Fibroblast of the aortic adventitia (primary cell): ENCODE measurements around the gene RAD51B. TPM values are rescaled to one million over a fixed set of nuclear protein-coding genes. Genes with fewer than 3 reads are reported as not detected.
A peak's percentile ranks its signal among the peaks of the same experiment; 100 is the strongest.

Experiments used
- DNase-seq: peaks from one replicate; pipeline ENCODE4 v3.0.0-alpha.2; 2010; ENCODE audit warnings: low read depth
- H3K4me3 ChIP-seq: 2 replicates; pipeline ENCODE4 v1.5.1; 2011; ENCODE audit warnings: low read depth, mild to moderate bottlenecking, control low read depth, low read length, moderate library complexity
- CTCF ChIP-seq: IDR thresholded peaks from 2 replicates; pipeline ENCODE4 v1.5.1; 2011; ENCODE audit warnings: mild to moderate bottlenecking, low read length, control low read depth, inconsistent platforms; ENCODE audit not compliant: insufficient read depth
- total RNA-seq: library from RNA; depleted of rRNA; stranded (reverse); fragments of >200 nt; gene quantifications from 2 replicates; pipeline ENCODE4 v1.2.3, GENCODE V29; 2012; ENCODE audit warnings: low replicate concordance

RAD51B gene
- total RNA-seq, 1 donor, result 28.7 TPM

- TF ChIP-seq CTCF, result no peak
- peak; percentile 99 for DNase-seq
- no peak overlapping the region for H3K4me3 ChIP-seq
Observed at GRCh38 chr14:67940486-67941455, 121.2 kb downstream of the RAD51B start.

DNA sequence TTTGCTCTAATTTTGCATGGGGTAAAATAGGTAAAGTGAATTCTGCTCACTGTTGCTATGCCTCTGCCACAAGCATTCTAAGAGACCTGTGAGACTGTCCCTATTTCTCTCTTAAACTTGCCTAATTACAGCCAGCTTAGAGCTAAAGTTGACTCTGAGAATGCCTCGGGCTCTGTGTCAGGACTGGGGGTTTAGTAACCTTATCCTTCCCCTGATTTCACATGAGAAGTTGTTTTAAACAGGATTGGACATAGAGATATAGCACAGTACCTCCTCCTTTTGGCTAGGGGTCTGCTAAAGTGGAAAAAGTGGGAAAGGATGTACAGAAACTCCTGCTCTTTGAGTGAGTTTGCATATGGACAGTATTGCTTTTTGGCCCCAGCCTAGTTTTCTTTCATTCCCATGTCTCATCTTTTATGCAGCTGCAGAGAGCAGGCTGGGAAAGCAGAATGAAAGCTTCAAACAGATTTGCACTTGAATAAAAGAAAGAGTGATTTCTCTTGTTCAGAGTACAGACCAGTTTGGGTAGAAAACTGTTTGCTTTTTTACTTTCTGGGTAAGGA is 122.0 kb downstream of the RAD51B start:
- DNase-seq, result peak; percentile 76
- no peak for TF ChIP-seq CTCF
- no peak overlapping the region for H3K4me3 ChIP-seq

DNA sequence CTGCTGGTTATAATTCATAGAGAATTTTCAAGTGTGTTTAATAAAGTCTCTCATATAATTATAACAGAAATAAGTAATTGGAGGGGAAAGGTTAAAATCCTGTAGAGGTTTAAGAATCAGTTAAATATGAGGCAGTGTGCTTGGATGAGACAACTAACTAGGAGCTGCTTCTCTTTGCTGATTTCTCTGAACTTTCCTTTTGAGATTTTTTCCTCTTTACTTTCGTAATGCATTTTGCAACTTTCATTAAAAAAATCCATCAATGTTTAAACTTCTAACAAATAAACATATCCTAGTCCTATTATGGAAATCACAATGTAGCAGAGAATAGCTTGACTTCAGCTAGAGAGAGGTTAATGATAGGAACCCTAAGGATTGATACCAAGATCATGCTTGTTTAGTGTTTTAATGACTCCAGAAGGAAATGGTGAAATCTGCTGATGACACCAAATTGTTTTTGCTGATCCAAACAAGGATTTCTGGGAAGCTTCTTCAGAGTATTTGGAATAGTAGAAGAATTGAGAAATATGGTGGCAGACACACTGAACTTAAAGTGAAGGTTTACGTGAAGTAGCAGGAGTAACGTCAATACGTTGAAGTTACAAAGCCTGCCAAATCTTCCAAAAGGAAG is 122.6 kb downstream of the RAD51B start:
- H3K4me3 ChIP-seq, result no peak overlapping the region
- peak; percentile 58 for DNase-seq
- no peak for TF ChIP-seq CTCF

DNA sequence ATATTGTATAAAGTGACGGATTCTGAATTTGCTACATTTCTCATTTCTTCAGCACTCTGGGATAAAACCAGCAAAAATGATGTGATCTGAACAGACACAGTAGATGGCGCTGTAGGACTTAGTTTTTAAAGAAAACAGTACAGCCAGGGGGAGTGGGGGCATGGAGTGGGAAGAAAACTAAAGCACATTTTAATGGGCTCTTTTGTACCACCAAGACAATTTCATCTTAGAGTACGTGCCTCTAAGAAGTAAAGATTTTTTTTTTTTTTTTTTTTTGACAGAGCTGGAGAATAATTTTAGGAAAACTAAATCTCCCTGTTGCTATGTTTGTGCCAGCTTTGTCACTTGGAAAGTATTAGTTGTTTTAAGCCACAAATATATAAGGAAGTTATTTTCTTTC is 124.4 kb downstream of the RAD51B start:
- peak; percentile 96 for DNase-seq
- H3K4me3 ChIP-seq, result no peak overlapping the region
- peak; percentile 62 for TF ChIP-seq CTCF

GRCh38 chr14:67944605-67945004 is 125.0 kb downstream of the RAD51B start:
- no peak overlapping the region for H3K4me3 ChIP-seq
- peak; percentile 12 for TF ChIP-seq CTCF
- peak; percentile 34 for DNase-seq

DNA sequence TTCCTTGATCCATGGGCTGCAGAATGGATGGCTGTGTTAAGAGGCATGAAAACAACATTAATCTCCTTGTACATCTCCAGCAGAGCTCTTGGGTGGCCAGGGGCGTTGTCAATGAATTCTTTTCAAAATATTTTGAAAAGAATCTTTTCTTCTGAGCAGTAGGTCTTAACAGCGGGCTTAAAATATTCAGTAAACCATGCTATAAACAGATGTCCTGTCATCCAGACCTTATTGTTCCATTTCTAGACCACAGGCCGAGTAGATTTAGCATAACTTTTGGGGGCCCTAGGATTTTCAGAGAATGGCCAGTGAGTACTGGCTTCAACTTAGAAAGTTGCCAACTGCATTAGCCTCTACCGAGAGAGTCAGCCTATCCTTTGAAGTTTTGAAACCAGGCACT is 130.2 kb downstream of the RAD51B start:
- no peak for TF ChIP-seq CTCF
- DNase-seq, result no peak
- H3K4me3 ChIP-seq, result no peak overlapping the region
